Measurements from ENCODE around the gene RAD54L. TPM values are rescaled to one million over a fixed set of nuclear protein-coding genes. Genes with fewer than 3 reads are reported as not detected.
A peak's percentile ranks its signal among the peaks of the same experiment; 100 is the strongest.
"Not testable (repeated sequence)": the region's sequence is repeated elsewhere in the genome, so short reads cannot be mapped to it uniquely, and the experiment has no call there.

RAD54L gene
- total RNA-seq (2014; rRNA removed; shearing (Covaris generic)), result 12.7 and 13.1 TPM in 2 replicates

GRCh38 chr1:46247436-46248121 is at the start of gene RAD54L:
Gene RAD54L (plus strand): TSS chr1:46247763. CDS start chr1:46248406, 643 bp downstream.
- DNase-seq (ENCODE audit: low read depth), result peak; percentile 99

GRCh38 chr1:46197964-46198811 is 49.4 kb upstream of the RAD54L start, which contains the start of gene POMGNT1:
Gene POMGNT1 (minus strand): TSS chr1:46198434. CDS start chr1:46197821, 613 bp downstream.
- DNase-seq (ENCODE audit: low read depth), result peak; percentile 70

GRCh38 chr1:46199233-46199749 is 48.3 kb upstream of the RAD54L start:
- DNase-seq (ENCODE audit: low read depth), result no peak

- peak; percentile 15 for DNase-seq (ENCODE audit: low read depth)
These were observed 43.7 kb upstream of the RAD54L start for GRCh38 chr1:46203738-46204405.

- DNase-seq (ENCODE audit: low read depth), result no peak
These were observed 43.2 kb upstream of the RAD54L start for GRCh38 chr1:46204406-46204742.

GRCh38 chr1:46205141-46205540 is 42.4 kb upstream of the RAD54L start:
- DNase-seq (ENCODE audit: low read depth), result no peak

GRCh38 chr1:46205791-46206190 is 41.8 kb upstream of the RAD54L start:
- DNase-seq (ENCODE audit: low read depth), result no peak

- no peak for DNase-seq (ENCODE audit: low read depth)
These were observed 41.2 kb upstream of the RAD54L start for GRCh38 chr1:46206399-46206798.

- no peak for DNase-seq (ENCODE audit: low read depth)
These were observed 37.0 kb upstream of the RAD54L start for GRCh38 chr1:46210561-46210960.

- no peak for DNase-seq (ENCODE audit: low read depth)
These were observed 36.5 kb upstream of the RAD54L start for GRCh38 chr1:46211051-46211450.

GRCh38 chr1:46215504-46215903 is 32.1 kb upstream of the RAD54L start:
- no peak for DNase-seq (ENCODE audit: low read depth)

GRCh38 chr1:46218443-46218842 is 29.1 kb upstream of the RAD54L start:
- no peak for DNase-seq (ENCODE audit: low read depth)

- peak; percentile 38 for DNase-seq (ENCODE audit: low read depth)
These were observed 27.7 kb upstream of the RAD54L start for GRCh38 chr1:46219551-46220520.

- DNase-seq (ENCODE audit: low read depth), result no peak
These were observed 26.8 kb upstream of the RAD54L start for GRCh38 chr1:46220808-46221207.

GRCh38 chr1:46221749-46222148 is 25.8 kb upstream of the RAD54L start:
- peak; percentile 38 for DNase-seq (ENCODE audit: low read depth)

- not testable (repeated sequence) for DNase-seq (ENCODE audit: low read depth)
These were observed 24.5 kb upstream of the RAD54L start for GRCh38 chr1:46223055-46223454.

- peak; percentile 85 for DNase-seq (ENCODE audit: low read depth)
These were observed 24.1 kb upstream of the RAD54L start for GRCh38 chr1:46223472-46223943.

- DNase-seq (ENCODE audit: low read depth), result no peak
These were observed 22.6 kb upstream of the RAD54L start for GRCh38 chr1:46224966-46225365.

- DNase-seq (ENCODE audit: low read depth), result not testable (repeated sequence)
These were observed 16.3 kb upstream of the RAD54L start for GRCh38 chr1:46231231-46231630.

- DNase-seq (ENCODE audit: low read depth), result no peak
These were observed 10.7 kb upstream of the RAD54L start for GRCh38 chr1:46236882-46237281.

- peak; percentile 67 for DNase-seq (ENCODE audit: low read depth)
These were observed 8.7 kb upstream of the RAD54L start for GRCh38 chr1:46238865-46239264.
